Measurements from ENCODE around the gene SPEG.

SPEG gene

DNA sequence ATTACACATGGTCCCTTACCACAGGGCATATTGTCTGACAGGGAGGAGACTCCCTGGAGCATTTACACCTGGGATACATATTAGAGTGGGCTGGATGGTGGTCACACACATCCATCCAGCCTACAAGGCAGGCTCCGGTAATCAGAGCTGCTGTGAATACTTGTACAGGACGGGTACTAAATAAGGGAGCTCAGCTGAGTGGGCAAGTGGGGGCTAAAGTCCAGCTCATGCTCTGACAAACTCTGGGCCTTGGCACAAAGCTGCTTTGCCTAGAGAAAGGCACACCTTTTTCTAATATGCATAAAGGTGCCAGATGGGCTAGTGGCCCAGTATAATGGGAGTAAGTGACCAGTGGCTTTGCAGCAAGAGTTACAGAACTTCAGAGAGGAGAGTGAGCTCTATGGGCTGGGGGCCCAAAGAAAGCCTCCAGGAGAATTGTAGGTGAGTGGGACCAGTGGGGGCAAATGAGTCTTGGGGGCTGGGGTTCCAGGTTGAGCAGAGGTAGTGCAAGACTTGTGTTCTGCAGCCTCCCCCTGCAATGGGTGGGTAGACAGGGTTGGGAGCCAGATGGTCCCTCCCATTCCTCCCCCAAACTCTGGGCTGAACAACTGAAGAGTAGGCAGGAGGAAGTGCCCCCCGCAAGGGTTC, 110.8 kb downstream of the SPEG start:
- no peaks in the 10 kb centered on the region for H3K9me3 ChIP-seq (ENCODE audit: control insufficient read depth, low read length)
- H3K4me1 ChIP-seq (ENCODE audit: control insufficient read depth, insufficient read depth, low read length) = peaks cover 17% of the 10 kb centered on the region
- DNase-seq (ENCODE audit: low read depth) = no peak
- peaks cover 10% of the 10 kb centered on the region for H3K36me3 ChIP-seq (ENCODE audit: control insufficient read depth, insufficient read depth, low read length, severe bottlenecking)
- H3K9ac ChIP-seq (ENCODE audit: low read length) = no peak overlapping the region
- no peak overlapping the region for H3K4me3 ChIP-seq (ENCODE audit: low read length)
- H3K27me3 ChIP-seq (replicated peaks; ENCODE audit: control insufficient read depth, insufficient read depth, low read length) = no peaks in the 10 kb centered on the region

DNA sequence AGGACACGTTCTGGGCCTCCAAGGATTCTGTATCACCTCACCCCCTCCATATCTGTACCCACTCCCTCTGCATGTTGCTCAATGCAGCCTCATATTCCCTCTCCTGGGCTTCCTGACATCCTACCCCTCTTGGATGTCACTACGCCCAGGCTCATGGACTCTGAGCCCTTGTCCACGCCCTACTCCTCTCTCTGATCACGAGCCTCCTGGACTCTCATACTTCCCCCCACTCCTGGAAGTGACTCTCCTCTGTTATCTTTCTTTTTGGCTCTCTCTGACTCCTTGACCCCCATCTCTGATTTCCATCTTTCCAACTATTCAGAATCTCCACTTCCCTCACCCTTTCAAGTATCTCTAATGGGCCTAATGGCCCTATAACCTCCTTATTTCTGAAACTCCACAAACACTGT, 111.3 kb downstream of the SPEG start:
- Histone ChIP-seq H3K9me3 (ENCODE audit: control insufficient read depth, low read length) (no peaks in the 10 kb centered on the region), H3K4me3 (ENCODE audit: low read length) (no peak overlapping the region), H3K27me3 (replicated peaks; ENCODE audit: control insufficient read depth, insufficient read depth, low read length) (no peaks in the 10 kb centered on the region), H3K9ac (ENCODE audit: low read length) (no peak overlapping the region), H3K4me1 (ENCODE audit: control insufficient read depth, insufficient read depth, low read length) (peaks cover 17% of the 10 kb centered on the region), H3K36me3 (ENCODE audit: control insufficient read depth, insufficient read depth, low read length, severe bottlenecking) (peaks cover 5% of the 10 kb centered on the region)
- DNase-seq (ENCODE audit: low read depth) = no peak

DNA sequence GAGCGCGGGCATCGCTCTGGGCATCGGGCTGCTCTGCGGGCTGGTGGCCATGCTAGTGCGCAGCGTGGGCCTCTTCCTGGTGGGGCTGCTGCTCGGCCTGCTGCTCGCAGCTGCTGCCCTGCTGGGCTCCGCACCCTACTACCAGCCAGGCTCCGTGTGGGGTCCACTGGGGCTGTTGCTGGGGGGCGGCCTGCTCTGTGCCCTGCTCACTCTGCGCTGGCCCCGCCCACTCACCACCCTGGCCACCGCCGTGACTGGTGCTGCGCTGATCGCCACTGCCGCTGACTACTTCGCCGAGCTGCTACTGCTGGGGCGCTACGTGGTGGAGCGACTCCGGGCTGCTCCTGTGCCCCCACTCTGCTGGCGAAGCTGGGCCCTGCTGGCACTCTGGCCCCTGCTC, 113.0 kb downstream of the SPEG start:
- no peaks in the 10 kb centered on the region for H3K36me3 ChIP-seq (ENCODE audit: control insufficient read depth, insufficient read depth, low read length, severe bottlenecking)
- H3K27me3 ChIP-seq (replicated peaks; ENCODE audit: control insufficient read depth, insufficient read depth, low read length) = no peaks in the 10 kb centered on the region
- H3K9me3 ChIP-seq (ENCODE audit: control insufficient read depth, low read length) = no peaks in the 10 kb centered on the region
- H3K9ac ChIP-seq (ENCODE audit: low read length) = no peak overlapping the region
- no peak for DNase-seq (ENCODE audit: low read depth)
- no peak overlapping the region for H3K4me3 ChIP-seq (ENCODE audit: low read length)
- H3K4me1 ChIP-seq (ENCODE audit: control insufficient read depth, insufficient read depth, low read length) = peaks cover 12% of the 10 kb centered on the region
